HepG2 (cell line): ENCODE data around the gene PNPLA3. TPM values are rescaled to one million over a fixed set of nuclear protein-coding genes. Genes with fewer than 3 reads are reported as not detected.

Experiments used
- ATAC-seq: fragments of 200-7000 bp; cut with Tn5 transposase; 3 replicates; pipeline ENCODE4 v1.9.1; 2020; ENCODE audit warnings: mild to moderate bottlenecking, moderate library complexity
- BruUV-seq: library from RNA; stranded (reverse); fragments of 400-500 nt; replicated peaks from 2 replicates; lab custom pipeline; 2021; lab: Mats Ljungman, UMichigan
- CTCF ChIA-PET: fragments of 300-600 bp; formaldehyde crosslinking; extraction: SDS; loops from one replicate; lab custom pipeline; 2021; ENCODE audit warnings: low total read pairs, inconsistent platforms, low intra/inter-chr PET ratio; lab: Yijun Ruan, JAX
- POLR2A ChIA-PET: fragments of 350-600 bp; sonication (Branson Sonifier 250); formaldehyde crosslinking; loops from one replicate; lab custom pipeline; 2020; ENCODE audit warnings: antibody characterized with exemption, inconsistent platforms; lab: Yijun Ruan, JAX
- DNase-seq: peaks from one replicate; pipeline ENCODE4 v3.0.0-alpha.2; 2015; ENCODE audit warnings: low spot score
- FAIRE-seq: peaks from 3 replicates; lab custom pipeline; 2011; peaks lifted over from hg19 to GRCh38; lab: Jason Lieb, UNC
- H2AFZ ChIP-seq: one replicate; pipeline ENCODE4 v1.6.1; 2011; ENCODE audit warnings: low read length, inconsistent platforms
- H3K27ac ChIP-seq: fragments of 300-600 bp; 3 replicates; pipeline ENCODE4 v1.8.0; 2011; ENCODE audit warnings: mixed run types, mild to moderate bottlenecking, mixed read lengths, low read length, inconsistent platforms; ENCODE audit not compliant: insufficient read depth; ENCODE audit errors: extremely low read length
- H3K27me3 ChIP-seq, 2 experiments: fragments of 200-600 bp in 1 of 2; 2 replicates in 1 of 2; 3 replicates in 1 of 2; pipeline versions ENCODE4 v1.6.0 to v1.8.0; 2011; ENCODE audit warnings: low read length in 2 of 2, mild to moderate bottlenecking in 2 of 2, moderate library complexity in 2 of 2, inconsistent platforms in 1 of 2; ENCODE audit not compliant: insufficient read depth in 2 of 2, control insufficient read depth in 1 of 2
- H3K36me3 ChIP-seq, 2 experiments: fragments of 200-600 bp in 1 of 2; replicated peaks in 1 of 2; 2 replicates in 1 of 2; 3 replicates in 1 of 2; pipeline versions ENCODE4 v1.5.1 to v1.8.0; 2011; ENCODE audit warnings: low read length in 2 of 2, inconsistent platforms in 1 of 2; ENCODE audit not compliant: insufficient read depth in 2 of 2, control insufficient read depth in 1 of 2
- H3K4me1 ChIP-seq: 2 replicates; pipeline ENCODE4 v1.5.1; 2012; ENCODE audit warnings: low read length, inconsistent platforms; ENCODE audit not compliant: insufficient read depth
- H3K4me2 ChIP-seq: 2 replicates; pipeline ENCODE4 v1.6.0; 2011; ENCODE audit warnings: low read depth, low read length, inconsistent platforms
- H3K4me3 ChIP-seq, 3 experiments: fragments of 200-600 bp in 1 of 3; sonication (generic), shearing (Covaris generic) in 1 of 3; replicated peaks in 1 of 3; 2 replicates each; pipeline ENCODE4 v1.5.1; 2011 to 2016; ENCODE audit warnings: low read length in 3 of 3, inconsistent platforms in 2 of 3, low read depth in 2 of 3, mild to moderate bottlenecking in 2 of 3, control low read depth in 1 of 3, mixed read lengths in 1 of 3; ENCODE audit not compliant: insufficient read depth in 1 of 3
- H3K79me2 ChIP-seq: one replicate; pipeline ENCODE4 v1.6.1; 2011; ENCODE audit warnings: low read length, inconsistent platforms; ENCODE audit not compliant: insufficient read depth
- H3K9ac ChIP-seq: 2 replicates; pipeline ENCODE4 v1.6.0; 2011; ENCODE audit warnings: mild to moderate bottlenecking, low read depth, low read length, inconsistent platforms; ENCODE audit not compliant: insufficient read depth
- H3K9me3 ChIP-seq: 2 replicates; pipeline ENCODE4 v1.5.1; 2012; ENCODE audit warnings: mild to moderate bottlenecking, low read length
- H4K20me1 ChIP-seq: 2 replicates; pipeline ENCODE4 v1.6.0; 2011; ENCODE audit warnings: inconsistent platforms, mild to moderate bottlenecking, low read length, moderate library complexity; ENCODE audit not compliant: insufficient read depth
- ATAD3A ChIP-seq: sonication (generic); formaldehyde crosslinking; IDR thresholded peaks from 2 replicates; pipeline ENCODE4 v1.4.0; 2020; ENCODE audit warnings: missing genetic modification reagents
- ATF7-NPFF ChIP-seq: sonication (generic); formaldehyde crosslinking; IDR thresholded peaks from 2 replicates; pipeline ENCODE4 v1.8.1; 2023; ENCODE audit warnings: mild to moderate bottlenecking, low read depth, missing genetic modification reagents, moderate library complexity
- FOXA1 ChIP-seq, 2 experiments: fragments of 450-650 bp in 1 of 2; sonication (generic) in 1 of 2; formaldehyde crosslinking in 1 of 2; IDR thresholded peaks; 2 replicates each; pipeline versions ENCODE4 v1.4.0 to v1.6.1; 2016 to 2020; ENCODE audit warnings: missing genetic modification reagents in 1 of 2
- HOXA3 ChIP-seq: sonication (generic); formaldehyde crosslinking; IDR thresholded peaks from 2 replicates; pipeline ENCODE4 v1.5.0; 2020; ENCODE audit warnings: missing genetic modification reagents
- HOXA5 ChIP-seq: sonication (generic); formaldehyde crosslinking; IDR thresholded peaks from 2 replicates; pipeline ENCODE4 v1.4.0; 2020; ENCODE audit warnings: missing genetic modification reagents
- KAT7 ChIP-seq: IDR thresholded peaks from 2 replicates; pipeline ENCODE4 v1.6.1; 2018; ENCODE audit warnings: borderline replicate concordance, missing compliant biosample characterization
- NFIC ChIP-seq: IDR thresholded peaks from 2 replicates; pipeline ENCODE4 v1.6.1; 2012; ENCODE audit warnings: mild to moderate bottlenecking, low read length, inconsistent platforms
- THAP7 ChIP-seq: sonication (generic); formaldehyde crosslinking; IDR thresholded peaks from 2 replicates; pipeline ENCODE4 v1.8.1; 2023; ENCODE audit warnings: mild to moderate bottlenecking, missing genetic modification reagents
- ZFP37 ChIP-seq: sonication (generic); formaldehyde crosslinking; IDR thresholded peaks from 2 replicates; pipeline ENCODE4 v1.4.0; 2020; ENCODE audit warnings: missing genetic modification reagents, borderline replicate concordance
- ZIK1 ChIP-seq: sonication (generic); formaldehyde crosslinking; IDR thresholded peaks from 2 replicates; pipeline ENCODE4 v1.5.0; 2020; ENCODE audit warnings: mild to moderate bottlenecking, low read depth, missing genetic modification reagents, borderline replicate concordance
- ZNF674 ChIP-seq: sonication (generic); formaldehyde crosslinking; IDR thresholded peaks from 2 replicates; pipeline ENCODE4 v1.5.0; 2020; ENCODE audit warnings: low read depth, mild to moderate bottlenecking, missing genetic modification reagents
- WGBS: methylation state at CpG from one replicate; pipeline ENCODE4 v1.1.6; 2017; ENCODE audit warnings: low lambda C conversion rate; 5-methylcytosine and 5-hydroxymethylcytosine counted together
- in situ Hi-C: cut with HindIII; loops from 2 replicates; pipeline ENCODE4 v1.10.0; 2017; ENCODE audit warnings: low pct_unique_long_range_greater_than_20kb; ENCODE audit not compliant: extremely low pct_ligation_motif_present
- intact Hi-C: fragments of 100-400 bp; cut with micrococcal nuclease; formaldehyde crosslinking; loops from one replicate; pipeline ENCODE4 v1.10.0; 2022; ENCODE audit not compliant: unreplicated experiment
- polyA plus RNA-seq, 8 experiments: library from polyadenylated mRNA; depleted of rRNA in 3 of 8; stranded (reverse) in 7 of 8; unstranded in 1 of 8; fragments of >200 nt; fragmentation: Illumina TruSeq in 4 of 8; extraction: Trizol in 4 of 8; gene quantifications; 2 replicates each; pipeline versions ENCODE4 v1.2.1 to v1.2.3, GENCODE V29; 2011 to 2016; ENCODE audit warnings: low read depth in 4 of 8, missing spikeins in 1 of 8, mixed read lengths in 1 of 8; ENCODE audit not compliant: insufficient read depth in 1 of 8
- total RNA-seq, 5 experiments: library from RNA; depleted of rRNA; stranded (reverse); fragments of >200 nt; fragmentation: Illumina TruSeq; extraction: Trizol; gene quantifications; 2 replicates each; pipeline ENCODE4 v1.2.3, GENCODE V29; 2016; ENCODE audit warnings: low read depth in 1 of 5
- TF ChIP-seq, protein P1 (sequence below): sonication (generic); formaldehyde crosslinking; IDR thresholded peaks from 2 replicates; pipeline ENCODE4 v1.8.1; 2023; ENCODE audit warnings: mild to moderate bottlenecking, missing genetic modification reagents
- TF ChIP-seq, protein P2 (sequence below): fragments of 450-650 bp; IDR thresholded peaks from 2 replicates; pipeline ENCODE4 v1.6.1; 2017
- TF ChIP-seq, protein P3 (sequence below): sonication (generic); formaldehyde crosslinking; IDR thresholded peaks from 2 replicates; pipeline ENCODE4 v1.4.0; 2020; ENCODE audit warnings: missing genetic modification reagents
- TF ChIP-seq, protein P4 (sequence below): IDR thresholded peaks from 2 replicates; pipeline ENCODE4 v1.6.1; 2012; ENCODE audit warnings: inconsistent platforms

PNPLA3 gene
- total and polyA plus RNA-seq, 2 of the 13 experiments (the other 11 are each of a cell fraction or from before 2014, with no cell fraction given), result 16.9 to 19.8 TPM

GRCh38 chr22:43990044-43990443, 66.4 kb downstream of the PNPLA3 start:
- Histone ChIP-seq H3K9ac (no peak overlapping the region), H3K4me1 (peaks cover 7% of the 10 kb centered on the region), H3K79me2 (no peaks in the 10 kb centered on the region), H4K20me1 (peaks cover 4% of the 10 kb centered on the region; the same call in 1 of the 2 replicates), H3K36me3 (peaks cover 30 to 77% of the 10 kb centered on the region in 2 experiments), H3K4me3 (no peak overlapping the region), H2AFZ (no peak overlapping the region), H3K4me2 (no peak overlapping the region), H3K27me3 (no peaks in the 10 kb centered on the region), H3K27ac (no peak overlapping the region), H3K9me3 (no peaks in the 10 kb centered on the region)
- WGBS, result 96% methylated on average over 13 of the region's 13 CpGs
- no TSS peak for BruUV-seq
- CTCF ChIA-PET, result no interaction called here
- POLR2A ChIA-PET, result no interaction called here
- intact Hi-C loops, result no loop called here
- in situ Hi-C loops, result loop anchor here (5.0 kb wide), 1 partner anchor 637 kb away; no protein-coding TSS in a partner anchor
- FAIRE-seq, result no peak
- no peak for DNase-seq
- ATAC-seq, result no peak
- TF ChIP-seq ZNF674 (CRISPR knock-in tag), result no peak
- no peak for TF ChIP-seq ATF7-NPFF (CRISPR knock-in tag)
- TF ChIP-seq, protein P1, sequence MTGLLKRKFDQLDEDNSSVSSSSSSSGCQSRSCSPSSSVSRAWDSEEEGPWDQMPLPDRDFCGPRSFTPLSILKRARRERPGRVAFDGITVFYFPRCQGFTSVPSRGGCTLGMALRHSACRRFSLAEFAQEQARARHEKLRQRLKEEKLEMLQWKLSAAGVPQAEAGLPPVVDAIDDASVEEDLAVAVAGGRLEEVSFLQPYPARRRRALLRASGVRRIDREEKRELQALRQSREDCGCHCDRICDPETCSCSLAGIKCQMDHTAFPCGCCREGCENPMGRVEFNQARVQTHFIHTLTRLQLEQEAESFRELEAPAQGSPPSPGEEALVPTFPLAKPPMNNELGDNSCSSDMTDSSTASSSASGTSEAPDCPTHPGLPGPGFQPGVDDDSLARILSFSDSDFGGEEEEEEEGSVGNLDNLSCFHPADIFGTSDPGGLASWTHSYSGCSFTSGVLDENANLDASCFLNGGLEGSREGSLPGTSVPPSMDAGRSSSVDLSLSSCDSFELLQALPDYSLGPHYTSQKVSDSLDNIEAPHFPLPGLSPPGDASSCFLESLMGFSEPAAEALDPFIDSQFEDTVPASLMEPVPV (CRISPR knock-in tag), result no peak
- TF ChIP-seq HOXA5 (CRISPR knock-in tag), result no peak
- no peak for TF ChIP-seq HOXA3 (CRISPR knock-in tag)
- no peak for TF ChIP-seq ZFP37
- TF ChIP-seq, protein P2, sequence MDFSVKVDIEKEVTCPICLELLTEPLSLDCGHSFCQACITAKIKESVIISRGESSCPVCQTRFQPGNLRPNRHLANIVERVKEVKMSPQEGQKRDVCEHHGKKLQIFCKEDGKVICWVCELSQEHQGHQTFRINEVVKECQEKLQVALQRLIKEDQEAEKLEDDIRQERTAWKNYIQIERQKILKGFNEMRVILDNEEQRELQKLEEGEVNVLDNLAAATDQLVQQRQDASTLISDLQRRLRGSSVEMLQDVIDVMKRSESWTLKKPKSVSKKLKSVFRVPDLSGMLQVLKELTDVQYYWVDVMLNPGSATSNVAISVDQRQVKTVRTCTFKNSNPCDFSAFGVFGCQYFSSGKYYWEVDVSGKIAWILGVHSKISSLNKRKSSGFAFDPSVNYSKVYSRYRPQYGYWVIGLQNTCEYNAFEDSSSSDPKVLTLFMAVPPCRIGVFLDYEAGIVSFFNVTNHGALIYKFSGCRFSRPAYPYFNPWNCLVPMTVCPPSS, result no peak
- TF ChIP-seq ZIK1 (CRISPR knock-in tag), result no peak
- TF ChIP-seq, protein P3, sequence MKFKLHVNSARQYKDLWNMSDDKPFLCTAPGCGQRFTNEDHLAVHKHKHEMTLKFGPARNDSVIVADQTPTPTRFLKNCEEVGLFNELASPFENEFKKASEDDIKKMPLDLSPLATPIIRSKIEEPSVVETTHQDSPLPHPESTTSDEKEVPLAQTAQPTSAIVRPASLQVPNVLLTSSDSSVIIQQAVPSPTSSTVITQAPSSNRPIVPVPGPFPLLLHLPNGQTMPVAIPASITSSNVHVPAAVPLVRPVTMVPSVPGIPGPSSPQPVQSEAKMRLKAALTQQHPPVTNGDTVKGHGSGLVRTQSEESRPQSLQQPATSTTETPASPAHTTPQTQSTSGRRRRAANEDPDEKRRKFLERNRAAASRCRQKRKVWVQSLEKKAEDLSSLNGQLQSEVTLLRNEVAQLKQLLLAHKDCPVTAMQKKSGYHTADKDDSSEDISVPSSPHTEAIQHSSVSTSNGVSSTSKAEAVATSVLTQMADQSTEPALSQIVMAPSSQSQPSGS (CRISPR knock-in tag), result no peak
- no peak for TF ChIP-seq KAT7 (CRISPR knock-in tag)
- TF ChIP-seq NFIC, result no peak
- TF ChIP-seq, protein P4, sequence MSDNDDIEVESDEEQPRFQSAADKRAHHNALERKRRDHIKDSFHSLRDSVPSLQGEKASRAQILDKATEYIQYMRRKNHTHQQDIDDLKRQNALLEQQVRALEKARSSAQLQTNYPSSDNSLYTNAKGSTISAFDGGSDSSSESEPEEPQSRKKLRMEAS, result no peak
- TF ChIP-seq THAP7, result no peak
- TF ChIP-seq FOXA1 (IDR thresholded peaks at IDR 0.05), result no peak
- TF ChIP-seq FOXA1 (CRISPR knock-in tag; IDR thresholded peaks at IDR 0.05), result no peak
- TF ChIP-seq ATAD3A (CRISPR knock-in tag), result no peak
